Activated CD4-positive, alpha-beta T cell treated with anti-CD3 and anti-CD28 coated beads for 36 hours (primary cell): ENCODE measurements around the gene FBXO5. TPM values are rescaled to one million over a fixed set of nuclear protein-coding genes. Genes with fewer than 3 reads are reported as not detected.

ENCODE experiments used
- total RNA-seq, 2 experiments: library from RNA; stranded (reverse); gene quantifications; one replicate each; pipeline ENCODE4 v1.2.3, GENCODE V29; 2021

The FBXO5 gene
- total RNA-seq, 2 experiments from 2014 or later, result 48.7 to 57.3 TPM

Other genes starting within 250 kb of the FBXO5 start
- gene VIP, start 232.2 kb downstream of the FBXO5 start, total RNA-seq, result not detected
- gene MTRF1L, start 19.7 kb upstream of the FBXO5 start, total RNA-seq, result 10 to 100 TPM; 16.8 to 19.9 TPM
- gene RGS17, start 148.2 kb upstream of the FBXO5 start, total RNA-seq, result not detected